Fibroblast of skin of left biceps (primary cell): ENCODE data around the gene LYRM2.

Source experiments
- DNase-seq, 2 experiments: peaks; one replicate each; pipeline ENCODE4 v3.0.0-alpha.2; 2013; ENCODE audit warnings: low read depth in 2 of 2

The LYRM2 gene

GRCh38 chr6:89555806-89556205 is 82.7 kb downstream of the LYRM2 start:
- no peak for DNase-seq

GRCh38 chr6:89555031-89555430 is 83.5 kb downstream of the LYRM2 start:
- DNase-seq = no peak

- DNase-seq = no peak
Measured at GRCh38 chr6:89554106-89554505, 84.4 kb downstream of the LYRM2 start.

- DNase-seq = no peak
Measured at GRCh38 chr6:89553431-89553830, 85.1 kb downstream of the LYRM2 start.

- no peak for DNase-seq
Measured at GRCh38 chr6:89547281-89547680, 91.3 kb downstream of the LYRM2 start.

- DNase-seq = no peak
Measured at GRCh38 chr6:89542866-89543265, 95.7 kb downstream of the LYRM2 start.

GRCh38 chr6:89542081-89542857 is 96.3 kb downstream of the LYRM2 start:
- no peak for DNase-seq

- DNase-seq = no peak
Measured at GRCh38 chr6:89539779-89540178, 98.8 kb downstream of the LYRM2 start.

- DNase-seq = no peak
Measured at GRCh38 chr6:89536231-89536630, 102.3 kb downstream of the LYRM2 start.

- DNase-seq = no peak
Measured at GRCh38 chr6:89530982-89531381, 107.6 kb downstream of the LYRM2 start.

- no peak for DNase-seq
Measured at GRCh38 chr6:89528866-89529265, 109.7 kb downstream of the LYRM2 start.

- DNase-seq = no peak
Measured at GRCh38 chr6:89527634-89528033, 110.9 kb downstream of the LYRM2 start.

- no peak for DNase-seq
Measured at GRCh38 chr6:89526563-89526869, 112.0 kb downstream of the LYRM2 start.

- no peak for DNase-seq
Measured at GRCh38 chr6:89525786-89526562, 112.6 kb downstream of the LYRM2 start.

GRCh38 chr6:89522778-89523177 is 115.8 kb downstream of the LYRM2 start:
- DNase-seq = no peak

- no peak for DNase-seq
Measured at GRCh38 chr6:89520736-89521135, 117.8 kb downstream of the LYRM2 start.

- DNase-seq = no peak
Measured at GRCh38 chr6:89518352-89519055, 120.0 kb downstream of the LYRM2 start.
